Smooth muscle cell (in vitro differentiated cells): ENCODE results near the gene LRRC3. TPM values are rescaled to one million over a fixed set of nuclear protein-coding genes. Genes with fewer than 3 reads are reported as not detected.

Source experiments
- DNase-seq: peaks from one replicate; lab custom pipeline; 2025; ENCODE audit not compliant: unreplicated experiment; lab: John Stamatoyannopoulos, UW
- H2AFZ ChIP-seq: fragments of 200-600 bp; sonication (generic); 2 replicates; pipeline ENCODE4 v1.6.0; 2016; ENCODE audit warnings: antibody characterized with exemption, low read depth, mild to moderate bottlenecking
- H3F3A ChIP-seq: fragments of 200-600 bp; sonication (generic); 2 replicates; pipeline ENCODE4 v1.6.0; 2017; ENCODE audit warnings: antibody characterized with exemption, low read depth
- H3K27ac ChIP-seq: fragments of 200-600 bp; sonication (generic); 2 replicates; pipeline ENCODE4 v1.5.1; 2016; ENCODE audit warnings: low read depth, mild to moderate bottlenecking
- H3K27me3 ChIP-seq: fragments of 200-600 bp; sonication (generic); 2 replicates; pipeline ENCODE4 v1.6.1; 2016; ENCODE audit warnings: low read depth, mild to moderate bottlenecking
- H3K36me3 ChIP-seq: fragments of 200-600 bp; sonication (generic); 2 replicates; pipeline ENCODE4 v1.5.1; 2016; ENCODE audit warnings: low read depth
- H3K4me1 ChIP-seq: fragments of 200-600 bp; sonication (generic); 2 replicates; pipeline ENCODE4 v1.5.1; 2016; ENCODE audit warnings: low read depth
- H3K4me2 ChIP-seq: fragments of 200-600 bp; sonication (generic); 2 replicates; pipeline ENCODE4 v1.6.0; 2016; ENCODE audit warnings: mild to moderate bottlenecking
- H3K4me3 ChIP-seq: fragments of 200-600 bp; sonication (generic); 2 replicates; pipeline ENCODE4 v1.5.1; 2016; ENCODE audit warnings: mild to moderate bottlenecking
- H3K79me2 ChIP-seq: fragments of 200-600 bp; sonication (generic); 2 replicates; pipeline ENCODE4 v1.6.0; 2016; ENCODE audit warnings: low read depth, mild to moderate bottlenecking
- H3K9ac ChIP-seq: fragments of 200-600 bp; sonication (generic); 2 replicates; pipeline ENCODE4 v1.6.0; 2016; ENCODE audit warnings: low read depth
- H3K9me3 ChIP-seq: fragments of 200-600 bp; sonication (generic); replicated peaks from 2 replicates; pipeline ENCODE4 v1.5.1; 2016; ENCODE audit warnings: low read depth
- H4K20me1 ChIP-seq: fragments of 200-600 bp; sonication (generic); 2 replicates; pipeline ENCODE4 v1.6.0; 2016; ENCODE audit warnings: low read depth
- CTCF ChIP-seq: fragments of 200-600 bp; sonication (generic); IDR thresholded peaks from 2 replicates; pipeline ENCODE4 v1.5.1; 2017; ENCODE audit warnings: borderline replicate concordance, mild to moderate bottlenecking, antibody characterized with exemption; ENCODE audit not compliant: insufficient read depth, poor library complexity, severe bottlenecking
- WGBS: methylation state at CpG from one replicate; pipeline ENCODE4 v1.1.7; 2016; ENCODE audit warnings: low lambda C conversion rate; 5-methylcytosine and 5-hydroxymethylcytosine counted together
- polyA plus RNA-seq: library from polyadenylated mRNA; unstranded; fragments of >200 nt; fragmentation: Nextera tagmentation; extraction: Ambion mirVana; gene quantifications from 2 replicates; pipeline ENCODE4 v1.2.1, GENCODE V29; 2016
- total RNA-seq: library from RNA; depleted of rRNA; stranded (reverse); fragments of >200 nt; gene quantifications from 2 replicates; pipeline ENCODE4 v1.2.3, GENCODE V29; 2014

Gene LRRC3
- total and polyA plus RNA-seq, 2 experiments from 2014 or later, result 4.9 to 5.3 TPM

DNA sequence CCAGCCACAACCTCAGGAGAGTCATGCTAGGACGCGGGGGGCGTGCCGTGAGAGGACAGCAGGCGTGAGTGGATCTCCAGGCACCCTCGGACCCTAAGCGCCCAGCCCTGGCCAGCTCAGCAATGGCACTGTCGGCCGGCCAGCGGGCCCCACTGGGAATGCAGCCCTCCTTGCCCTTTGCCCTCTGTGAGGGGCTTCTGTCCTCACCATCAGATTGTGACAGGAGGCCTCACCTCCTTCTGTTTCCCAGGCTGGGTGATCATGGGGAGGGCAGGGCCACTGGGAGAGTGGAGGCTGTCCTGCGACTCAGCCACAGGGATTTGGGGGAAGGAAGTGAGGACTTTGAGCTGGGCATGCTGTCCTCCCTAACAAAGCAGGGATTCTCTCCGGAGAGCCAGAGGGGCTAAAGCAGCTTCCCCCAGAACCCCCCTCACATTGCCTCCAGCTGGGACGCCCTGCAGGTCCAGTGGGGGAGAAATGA is 6.6 kb upstream of the LRRC3 start:
- no peak overlapping the region for H2AFZ ChIP-seq
- no peaks in the 10 kb centered on the region for H3K27me3 ChIP-seq
- DNase-seq, result no peak
- H3K4me3 ChIP-seq, result no peak overlapping the region
- no peak overlapping the region for H3K4me2 ChIP-seq
- H3F3A ChIP-seq, result no peaks in the 10 kb centered on the region
- H3K9ac ChIP-seq, result no peak overlapping the region
- H3K27ac ChIP-seq, result no peak overlapping the region
- H3K79me2 ChIP-seq, result no peaks in the 10 kb centered on the region
- no peaks in the 10 kb centered on the region for H3K4me1 ChIP-seq
- TF ChIP-seq CTCF, result no peak
- no peaks in the 10 kb centered on the region for H3K36me3 ChIP-seq
- WGBS, result 87% methylated on average over 13 of the region's 13 CpGs
- H4K20me1 ChIP-seq, result no peaks in the 10 kb centered on the region
- H3K9me3 ChIP-seq, result no peaks in the 10 kb centered on the region

DNA sequence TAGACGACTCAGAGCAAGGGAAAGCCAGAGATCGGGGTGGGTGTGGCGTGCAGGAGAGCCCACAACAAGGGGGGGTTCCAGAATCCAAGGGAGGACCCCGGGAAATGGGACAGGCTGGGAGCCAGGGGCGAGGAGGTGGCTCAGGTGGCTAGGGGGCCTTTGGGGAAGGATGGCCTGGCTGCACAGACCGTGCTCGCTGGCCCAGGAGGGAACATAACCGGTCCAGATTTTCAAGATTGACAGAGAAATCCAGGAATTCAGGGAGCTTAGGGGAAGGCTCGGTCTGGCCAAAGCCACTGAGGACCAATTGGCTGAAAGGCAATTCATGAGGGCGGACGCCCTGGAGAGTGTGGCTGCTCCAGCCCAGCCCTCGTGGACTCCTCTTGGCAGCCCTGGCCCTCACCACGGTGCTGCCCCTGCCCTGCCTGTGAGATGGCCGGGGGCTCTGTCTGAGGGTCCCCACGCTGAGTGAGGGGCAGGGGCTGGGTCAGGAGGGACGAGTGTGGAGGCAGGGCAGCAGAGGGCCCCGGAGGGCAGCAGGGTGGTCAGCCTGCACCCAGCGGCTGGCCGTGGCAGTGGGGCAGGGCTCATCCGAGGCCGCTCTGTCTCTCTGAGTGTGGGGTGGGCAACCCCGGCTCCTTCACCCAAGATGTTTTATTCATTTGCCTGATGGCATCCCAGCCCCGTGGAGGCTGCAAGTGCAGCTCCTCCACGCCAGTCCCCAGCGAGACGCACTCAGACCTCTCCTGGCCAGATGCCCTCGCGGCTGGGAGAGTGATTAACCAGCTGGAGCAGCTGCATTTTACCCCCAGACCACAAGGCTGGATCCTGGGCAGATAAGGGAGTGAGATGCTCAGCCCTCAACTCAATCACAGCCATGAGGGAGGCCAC is 5.6 kb upstream of the LRRC3 start:
- Histone ChIP-seq H3K9me3 (no peaks in the 10 kb centered on the region), H3K4me3 (no peak overlapping the region), H3K4me1 (no peaks in the 10 kb centered on the region), H3K79me2 (no peaks in the 10 kb centered on the region), H4K20me1 (no peaks in the 10 kb centered on the region), H3K9ac (no peak overlapping the region), H3K4me2 (no peak overlapping the region), H3F3A (peaks cover 7% of the 10 kb centered on the region), H2AFZ (no peak overlapping the region), H3K27ac (no peak overlapping the region), H3K27me3 (no peaks in the 10 kb centered on the region), H3K36me3 (no peaks in the 10 kb centered on the region)
- DNase-seq, result no peak
- no peak for TF ChIP-seq CTCF
- 76% methylated on average over 28 of the region's 28 CpGs for WGBS

- no peaks in the 10 kb centered on the region for H3K79me2 ChIP-seq
- H3K9ac ChIP-seq, result no peak overlapping the region
- no peak for TF ChIP-seq CTCF
- 77% methylated on average over 14 of the region's 14 CpGs for WGBS
- no peaks in the 10 kb centered on the region for H3K36me3 ChIP-seq
- H3K27ac ChIP-seq, result no peak overlapping the region
- H3F3A ChIP-seq, result peaks cover 8% of the 10 kb centered on the region
- no peak overlapping the region for H2AFZ ChIP-seq
- no peak overlapping the region for H3K4me2 ChIP-seq
- H4K20me1 ChIP-seq, result no peaks in the 10 kb centered on the region
- DNase-seq, result no peak
- no peak overlapping the region for H3K4me3 ChIP-seq
- no peaks in the 10 kb centered on the region for H3K4me1 ChIP-seq
- H3K27me3 ChIP-seq, result no peaks in the 10 kb centered on the region
- H3K9me3 ChIP-seq, result no peaks in the 10 kb centered on the region
These were observed 4.9 kb upstream of the LRRC3 start for GRCh38 chr21:44450402-44450801.

- Histone ChIP-seq H3K4me2 (no peak overlapping the region), H3K36me3 (no peaks in the 10 kb centered on the region), H3K4me1 (no peaks in the 10 kb centered on the region), H3K27me3 (no peaks in the 10 kb centered on the region), H4K20me1 (no peaks in the 10 kb centered on the region), H3K9ac (no peak overlapping the region), H3F3A (peaks cover 8% of the 10 kb centered on the region), H2AFZ (no peak overlapping the region), H3K9me3 (no peaks in the 10 kb centered on the region), H3K4me3 (no peak overlapping the region), H3K27ac (no peak overlapping the region), H3K79me2 (no peaks in the 10 kb centered on the region)
- no peak for DNase-seq
- TF ChIP-seq CTCF, result no peak
- 96% methylated on average over 14 of the region's 14 CpGs for WGBS
These were observed 4.3 kb upstream of the LRRC3 start for GRCh38 chr21:44450999-44451398.
